ENCODE results near the gene SFXN5. TPM values are rescaled to one million over a fixed set of nuclear protein-coding genes. Genes with fewer than 3 reads are reported as not detected.
A peak's percentile ranks its signal among the peaks of the same experiment; 100 is the strongest.

Gene SFXN5
- total RNA-seq, 1 experiment from 2014 or later, result 27.8 TPM

GRCh38 chr2:73114273-73114867, 42.9 kb upstream of the SFXN5 start:
- TF ChIP-seq CTCF (IDR thresholded peaks at IDR 0.05) (no peak), POLR2AphosphoS5 (IDR thresholded peaks at IDR 0.05; ENCODE audit: low read depth, low read length) (no peak), REST (IDR thresholded peaks at IDR 0.05; ENCODE audit: insufficient read depth in 1 of 2, low read depth in 2 of 2, low read length in 1 of 2) (no peak), SIN3A (IDR thresholded peaks at IDR 0.05; ENCODE audit: borderline replicate concordance, insufficient read depth, low read depth, low read length) (no peak), TCF7L2 (IDR thresholded peaks at IDR 0.05; ENCODE audit: low read depth, low read length) (no peak)
- DNase-seq (ENCODE audit: low read depth, low spot score), result no peak
- Histone ChIP-seq H3K9me3 (ENCODE audit: control insufficient read depth, insufficient read depth, low read depth, low read length) (no peaks in the 10 kb centered on the region), H3K36me3 (ENCODE audit: control insufficient read depth, insufficient read depth, low read length) (peaks cover 2% of the 10 kb centered on the region; the same call in 1 of the 2 replicates), H3K4me3 (ENCODE audit: low read depth in 2 of 2, low read length in 2 of 2) (no peak overlapping the region), H3K4me1 (ENCODE audit: control insufficient read depth, insufficient read depth, low read length) (peaks cover 16% of the 10 kb centered on the region), H3K27ac (ENCODE audit: low read length) (peak overlapping the region; percentile 75; the same call in 1 of the 2 replicates), H3K27me3 (ENCODE audit: control insufficient read depth, insufficient read depth, low read length) (no peaks in the 10 kb centered on the region)
- no peak for ATAC-seq
- ChIA-PET POLR2A (interaction anchor here (0.6 to 0.7 kb wide), 2 partner anchors 119 to 1146 kb away, joined by 4 to 5 read pairs; partner anchors contain the start of gene PRADC1), CTCF (no interaction called here)
- intact Hi-C loops (cut with micrococcal nuclease; ENCODE audit: unreplicated experiment), result no loop called here
- in situ Hi-C loops (cut with HindIII; ENCODE audit: low pct_unique_long_range_greater_than_20kb, low sequenced_read_pairs), result no loop called here
- no TSS peak for BruUV-seq (replicated peaks)

- peak; percentile 28 for DNase-seq (ENCODE audit: low read depth, low spot score)
- peaks cover 16% of the 10 kb centered on the region for H3K4me1 ChIP-seq (ENCODE audit: control insufficient read depth, insufficient read depth, low read length)
- H3K9me3 ChIP-seq (ENCODE audit: control insufficient read depth, insufficient read depth, low read depth, low read length), result no peaks in the 10 kb centered on the region
- intact Hi-C loops (cut with micrococcal nuclease; ENCODE audit: unreplicated experiment), result no loop called here
- peak; percentile 93 for ATAC-seq
- peaks cover 2% of the 10 kb centered on the region; the same call in 1 of the 2 replicates for H3K36me3 ChIP-seq (ENCODE audit: control insufficient read depth, insufficient read depth, low read length)
- H3K4me3 ChIP-seq (ENCODE audit: low read depth in 2 of 2, low read length in 2 of 2), result peak within 1 kb of the TSS; percentile 71 to 80
- TF ChIP-seq POLR2AphosphoS5 (IDR thresholded peaks at IDR 0.05; ENCODE audit: low read depth, low read length) (no peak), TCF7L2 (IDR thresholded peaks at IDR 0.05; ENCODE audit: low read depth, low read length) (no peak), CTCF (IDR thresholded peaks at IDR 0.05) (no peak), SIN3A (IDR thresholded peaks at IDR 0.05; ENCODE audit: borderline replicate concordance, insufficient read depth, low read depth, low read length) (no peak), REST (IDR thresholded peaks at IDR 0.05; ENCODE audit: insufficient read depth in 1 of 2, low read depth in 2 of 2, low read length in 1 of 2) (no peak)
- peak within 1 kb of the TSS; percentile 83 for H3K27ac ChIP-seq (ENCODE audit: low read length)
- no peaks in the 10 kb centered on the region for H3K27me3 ChIP-seq (ENCODE audit: control insufficient read depth, insufficient read depth, low read length)
- BruUV-seq (replicated peaks), result no TSS peak
- ChIA-PET POLR2A (interaction anchor here (0.7 kb wide), 2 partner anchors 8 to 1697 kb away, joined by 5 to 8 read pairs; no protein-coding TSS in a partner anchor), CTCF (interaction anchor here (0.7 kb wide), 1 partner anchor 1578 kb away, joined by 3 read pairs; no protein-coding TSS in a partner anchor)
- in situ Hi-C loops (cut with HindIII; ENCODE audit: low pct_unique_long_range_greater_than_20kb, low sequenced_read_pairs), result no loop called here
Measured at GRCh38 chr2:73112913-73113854, 41.7 kb upstream of the SFXN5 start, which contains the start of gene RAB11FIP5. TSS of gene RAB11FIP5 (minus strand) at chr2:73112948. CDS start at chr2:73112777, 171 bp downstream.

Data from Panc1 (cell line).